Caco-2 (cell line): ENCODE data around the gene CLIP3. TPM values are rescaled to one million over a fixed set of nuclear protein-coding genes. Genes with fewer than 3 reads are reported as not detected.

Experiments used
- BruUV-seq: library from RNA; stranded (reverse); fragments of 400-500 nt; replicated peaks from 2 replicates; lab custom pipeline; 2021; lab: Mats Ljungman, UMichigan
- CTCF ChIA-PET: fragments of 300-600 bp; sonication (Branson Sonifier 250); formaldehyde crosslinking; loops from one replicate; lab custom pipeline; 2022; ENCODE audit warnings: antibody characterized with exemption; lab: Charles Lee
- POLR2A ChIA-PET: fragments of 300-600 bp; sonication (Branson Sonifier 250); formaldehyde crosslinking; loops from one replicate; lab custom pipeline; 2022; ENCODE audit warnings: antibody characterized with exemption; lab: Charles Lee
- DNase-seq, 2 experiments: peaks; one replicate each; pipeline versions ENCODE4 v3.0.0 to v3.0.0-alpha.2; 2020 to 2022
- H3K27me3 ChIP-seq: replicated peaks from 2 replicates; pipeline ENCODE4 v1.6.0; 2011; ENCODE audit warnings: low read length; ENCODE audit not compliant: control insufficient read depth, insufficient read depth
- H3K36me3 ChIP-seq: 2 replicates; pipeline ENCODE4 v1.5.1; 2011; ENCODE audit warnings: low read length; ENCODE audit not compliant: control insufficient read depth, insufficient read depth
- H3K4me1 ChIP-seq: fragments of 250-450 bp; sonication (Bioruptor Pico); 2 replicates; pipeline ENCODE4 v1.5.1; 2020; ENCODE audit warnings: mild to moderate bottlenecking
- H3K4me3 ChIP-seq: 2 replicates; pipeline ENCODE4 v1.5.1; 2011; ENCODE audit warnings: low read depth, mild to moderate bottlenecking, control low read depth, low read length
- H3K9me3 ChIP-seq: fragments of 250-450 bp; sonication (Bioruptor Pico); 2 replicates; pipeline ENCODE4 v1.5.1; 2020; ENCODE audit warnings: mild to moderate bottlenecking, moderate library complexity
- H3K27ac Mint-ChIP-seq: one replicate; pipeline ENCODE4 v1.8.0; 2022; ENCODE audit warnings: mixed read lengths; ENCODE audit not compliant: unreplicated experiment
- H3K27me3 Mint-ChIP-seq: one replicate; pipeline ENCODE4 v1.8.0; 2022; ENCODE audit warnings: mixed read lengths; ENCODE audit not compliant: insufficient read depth, unreplicated experiment
- H3K36me3 Mint-ChIP-seq: one replicate; pipeline ENCODE4 v1.8.0; 2022; ENCODE audit warnings: mild to moderate bottlenecking, mixed read lengths; ENCODE audit not compliant: insufficient read depth, unreplicated experiment
- H3K4me1 Mint-ChIP-seq: one replicate; pipeline ENCODE4 v1.8.0; 2022; ENCODE audit warnings: low read depth, mixed read lengths; ENCODE audit not compliant: unreplicated experiment
- H3K4me3 Mint-ChIP-seq: one replicate; pipeline ENCODE4 v1.8.0; 2022; ENCODE audit warnings: mild to moderate bottlenecking, moderate library complexity, mixed read lengths; ENCODE audit not compliant: unreplicated experiment
- H3K9me3 Mint-ChIP-seq: one replicate; pipeline ENCODE4 v1.8.0; 2022; ENCODE audit warnings: mixed read lengths; ENCODE audit not compliant: unreplicated experiment
- intact Hi-C: fragments of 100-400 bp; cut with micrococcal nuclease; formaldehyde crosslinking; loops from one replicate; pipeline ENCODE4 v1.10.0; 2022; ENCODE audit not compliant: unreplicated experiment
- total RNA-seq: library from RNA; stranded (reverse); gene quantifications from 2 replicates; pipeline ENCODE4 v1.2.3, GENCODE V29; 2022
- TF ChIP-seq, protein P1 (sequence below), 2 experiments: fragments of 200-600 bp in 1 of 2; IDR thresholded peaks; 1 replicate in 1 of 2; 2 replicates in 1 of 2; pipeline versions ENCODE4 v1.5.1 to v1.8.0; 2011 to 2022; ENCODE audit warnings: antibody characterized with exemption in 1 of 2, control low read depth in 1 of 2, inconsistent platforms in 1 of 2, low read depth in 1 of 2, low read length in 1 of 2, mild to moderate bottlenecking in 1 of 2, moderate library complexity in 1 of 2; ENCODE audit not compliant: insufficient read depth in 1 of 2, severe bottlenecking in 1 of 2, unreplicated experiment in 1 of 2

CLIP3 gene
- total RNA-seq, 1 experiment from 2014 or later, result 1.7 TPM

DNA sequence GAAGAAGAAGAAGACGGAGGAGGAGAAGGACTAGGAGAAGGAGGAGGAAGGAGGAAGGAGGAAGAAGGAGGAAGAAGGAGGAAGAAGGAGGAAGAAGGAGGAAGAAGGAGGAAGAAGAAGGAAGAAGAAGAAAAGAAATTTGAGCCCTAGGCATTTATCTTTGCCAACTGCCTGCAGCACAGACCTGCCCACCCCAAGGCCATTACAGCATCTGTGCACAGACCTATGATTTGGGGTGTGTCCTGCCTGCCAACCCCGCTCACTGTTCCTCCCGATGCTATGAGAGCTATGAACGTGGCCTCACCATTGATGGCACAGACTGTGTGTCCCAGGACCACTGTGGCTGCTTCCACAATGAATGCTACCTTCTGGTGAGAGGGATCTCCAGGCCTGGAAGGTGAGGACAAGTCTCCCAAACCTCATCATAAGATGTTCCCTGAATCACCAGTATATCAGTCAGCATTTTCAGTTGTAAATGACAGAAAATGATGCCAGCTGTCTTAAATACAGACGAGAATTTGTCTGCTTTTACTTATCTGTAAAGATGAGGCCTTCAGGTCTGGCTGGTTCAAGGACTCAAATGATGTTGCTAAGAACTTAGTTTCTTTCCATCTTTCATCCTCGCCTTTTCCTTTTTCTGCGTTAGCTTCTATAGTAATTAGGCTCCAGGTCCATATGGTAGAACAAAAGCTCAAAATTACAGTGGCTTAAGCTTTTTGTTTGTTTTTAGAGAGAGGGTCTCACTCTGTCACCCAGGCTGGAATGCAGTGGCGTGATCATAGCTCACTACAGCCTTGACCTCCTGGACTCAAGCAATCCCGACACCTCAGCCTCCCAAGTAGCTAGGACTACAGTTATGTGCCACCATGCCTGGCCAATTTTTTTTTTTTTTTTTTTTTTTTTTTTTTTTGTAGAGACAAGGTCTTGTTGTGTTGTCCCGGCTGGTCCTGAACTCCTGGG lies 41.6 kb downstream of the CLIP3 start:
- Histone ChIP-seq H3K27me3 (no peaks in the 10 kb centered on the region), H3K36me3 (no peaks in the 10 kb centered on the region), H3K4me3 (no peak overlapping the region), H3K9me3 (peaks cover 8% of the 10 kb centered on the region; the same call in 1 of the 2 replicates), H3K4me1 (no peaks in the 10 kb centered on the region)
- ChIA-PET POLR2A (no interaction called here), CTCF (interaction anchor here (0.7 to 1.0 kb wide), 2 partner anchors 17 to 23 kb away, joined by 3 to 4 read pairs; partner anchors contain the start of gene ALKBH6)
- DNase-seq, result no peak
- H3K4me3 Mint-ChIP-seq, result no peak overlapping the region
- no TSS peak for BruUV-seq
- peaks cover 2% of the 10 kb centered on the region for H3K4me1 Mint-ChIP-seq
- intact Hi-C loops, result no loop called here
- peaks cover 3% of the 10 kb centered on the region for H3K27me3 Mint-ChIP-seq
- no peaks in the 10 kb centered on the region for H3K9me3 Mint-ChIP-seq
- TF ChIP-seq, protein P1, sequence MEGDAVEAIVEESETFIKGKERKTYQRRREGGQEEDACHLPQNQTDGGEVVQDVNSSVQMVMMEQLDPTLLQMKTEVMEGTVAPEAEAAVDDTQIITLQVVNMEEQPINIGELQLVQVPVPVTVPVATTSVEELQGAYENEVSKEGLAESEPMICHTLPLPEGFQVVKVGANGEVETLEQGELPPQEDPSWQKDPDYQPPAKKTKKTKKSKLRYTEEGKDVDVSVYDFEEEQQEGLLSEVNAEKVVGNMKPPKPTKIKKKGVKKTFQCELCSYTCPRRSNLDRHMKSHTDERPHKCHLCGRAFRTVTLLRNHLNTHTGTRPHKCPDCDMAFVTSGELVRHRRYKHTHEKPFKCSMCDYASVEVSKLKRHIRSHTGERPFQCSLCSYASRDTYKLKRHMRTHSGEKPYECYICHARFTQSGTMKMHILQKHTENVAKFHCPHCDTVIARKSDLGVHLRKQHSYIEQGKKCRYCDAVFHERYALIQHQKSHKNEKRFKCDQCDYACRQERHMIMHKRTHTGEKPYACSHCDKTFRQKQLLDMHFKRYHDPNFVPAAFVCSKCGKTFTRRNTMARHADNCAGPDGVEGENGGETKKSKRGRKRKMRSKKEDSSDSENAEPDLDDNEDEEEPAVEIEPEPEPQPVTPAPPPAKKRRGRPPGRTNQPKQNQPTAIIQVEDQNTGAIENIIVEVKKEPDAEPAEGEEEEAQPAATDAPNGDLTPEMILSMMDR (IDR thresholded peaks at IDR 0.05; ENCODE audit: insufficient read depth in 1 of 2, low read depth in 1 of 2, low read length in 1 of 2, severe bottlenecking in 1 of 2, unreplicated experiment in 1 of 2), result no peak
- peaks cover 11% of the 10 kb centered on the region for H3K36me3 Mint-ChIP-seq
- no peak overlapping the region for H3K27ac Mint-ChIP-seq

DNA sequence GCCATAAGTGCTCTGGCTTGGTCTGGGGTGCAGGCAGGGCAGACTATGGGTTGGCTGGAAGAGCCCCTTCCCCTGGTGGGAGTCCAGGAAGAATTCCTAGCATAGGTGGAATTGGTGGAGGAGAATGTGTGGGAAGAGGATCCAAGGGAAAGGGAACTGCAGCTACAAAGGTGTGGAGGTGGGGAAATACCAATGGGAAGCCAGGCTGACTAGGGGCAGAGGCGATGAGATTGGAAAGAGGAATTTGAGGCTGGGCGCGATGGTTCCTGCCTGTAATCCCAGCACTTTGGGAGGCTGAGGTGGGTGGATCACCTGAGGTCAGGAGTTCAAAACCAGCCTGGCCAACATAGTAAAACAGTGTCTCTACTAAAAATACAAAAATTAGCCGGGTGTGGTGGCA lies 42.5 kb downstream of the CLIP3 start:
- Mint-ChIP-seq H3K36me3 (peaks cover 6% of the 10 kb centered on the region), H3K4me1 (no peaks in the 10 kb centered on the region), H3K4me3 (no peak overlapping the region), H3K9me3 (no peaks in the 10 kb centered on the region), H3K27ac (no peak overlapping the region), H3K27me3 (peaks cover 10% of the 10 kb centered on the region)
- intact Hi-C loops, result no loop called here
- no peaks in the 10 kb centered on the region for H3K36me3 ChIP-seq
- TF ChIP-seq, protein P1 (IDR thresholded peaks at IDR 0.05; ENCODE audit: insufficient read depth in 1 of 2, low read depth in 1 of 2, low read length in 1 of 2, severe bottlenecking in 1 of 2, unreplicated experiment in 1 of 2), result no peak
- no peak overlapping the region for H3K4me3 ChIP-seq
- no TSS peak for BruUV-seq
- peaks cover 8% of the 10 kb centered on the region; the same call in 1 of the 2 replicates for H3K9me3 ChIP-seq
- H3K4me1 ChIP-seq, result no peaks in the 10 kb centered on the region
- POLR2A ChIA-PET, result no interaction called here
- CTCF ChIA-PET, result no interaction called here
- peaks cover 2% of the 10 kb centered on the region for H3K27me3 ChIP-seq
- DNase-seq, result no peak

DNA sequence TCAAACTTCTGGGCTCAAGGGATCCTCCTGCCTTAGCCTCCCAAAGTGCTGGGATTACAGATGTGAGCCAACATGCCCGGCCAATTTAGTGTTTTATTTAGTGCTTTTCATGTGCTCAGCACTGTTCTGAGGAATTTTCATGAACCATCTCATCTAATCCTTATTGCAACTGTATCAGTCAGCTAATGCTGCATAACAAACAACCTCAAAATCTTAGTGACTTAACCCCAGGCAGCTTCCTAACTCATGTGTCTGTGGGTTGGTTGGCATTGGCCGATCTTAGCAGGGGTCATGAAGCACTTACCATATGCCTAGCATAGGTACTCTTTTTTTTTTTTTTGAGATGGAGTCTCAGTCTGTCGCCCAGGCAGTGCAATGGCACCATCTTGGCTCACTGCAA lies 43.8 kb downstream of the CLIP3 start:
- Mint-ChIP-seq H3K36me3 (peaks cover 6% of the 10 kb centered on the region), H3K9me3 (no peaks in the 10 kb centered on the region)

More for the DNA sequence above, 43.8 kb downstream of the CLIP3 start:
- ChIA-PET POLR2A (no interaction called here), CTCF (no interaction called here)
- H3K4me1 Mint-ChIP-seq, result no peaks in the 10 kb centered on the region
- peaks cover 2% of the 10 kb centered on the region for H3K27me3 ChIP-seq
- TF ChIP-seq, protein P1 (IDR thresholded peaks at IDR 0.05; ENCODE audit: insufficient read depth in 1 of 2, low read depth in 1 of 2, low read length in 1 of 2, severe bottlenecking in 1 of 2, unreplicated experiment in 1 of 2), result no peak
- H3K4me3 Mint-ChIP-seq, result no peak overlapping the region
- no TSS peak for BruUV-seq
- intact Hi-C loops, result no loop called here
- no peak for DNase-seq
- no peaks in the 10 kb centered on the region for H3K36me3 ChIP-seq
- H3K27me3 Mint-ChIP-seq, result peaks cover 15% of the 10 kb centered on the region
- no peaks in the 10 kb centered on the region for H3K4me1 ChIP-seq
- peaks cover 8% of the 10 kb centered on the region; the same call in 1 of the 2 replicates for H3K9me3 ChIP-seq
- H3K27ac Mint-ChIP-seq, result no peak overlapping the region
- no peak overlapping the region for H3K4me3 ChIP-seq
